HEK293 (cell line): ENCODE results near the gene NMNAT1.

Source experiments
- BCL11A ChIP-seq: fragments of 450-650 bp; formaldehyde crosslinking; IDR thresholded peaks from 2 replicates; pipeline ENCODE4 v1.5.1; 2016; ENCODE audit warnings: low read depth, missing biosample characterization, missing genetic modification characterization
- HOXC10 ChIP-seq: sonication (generic); formaldehyde crosslinking; IDR thresholded peaks from 2 replicates; pipeline ENCODE4 v1.8.1; 2023; ENCODE audit warnings: mild to moderate bottlenecking, missing genetic modification reagents
- KLF16 ChIP-seq: fragments of 450-650 bp; formaldehyde crosslinking; IDR thresholded peaks from 2 replicates; pipeline ENCODE4 v1.5.1; 2017; ENCODE audit warnings: missing biosample characterization, missing genetic modification characterization
- KLF17 ChIP-seq: fragments of 450-650 bp; formaldehyde crosslinking; IDR thresholded peaks from 2 replicates; pipeline ENCODE4 v1.5.1; 2016; ENCODE audit warnings: missing biosample characterization, missing genetic modification characterization
- PRDM4 ChIP-seq: fragments of 450-650 bp; formaldehyde crosslinking; IDR thresholded peaks from 2 replicates; pipeline ENCODE4 v1.5.1; 2017; ENCODE audit warnings: missing biosample characterization, missing genetic modification characterization
- REPIN1 ChIP-seq: fragments of 450-650 bp; formaldehyde crosslinking; IDR thresholded peaks from 2 replicates; pipeline ENCODE4 v1.5.1; 2017; ENCODE audit warnings: missing biosample characterization, missing genetic modification characterization, low read depth
- SCRT1 ChIP-seq: fragments of 450-650 bp; formaldehyde crosslinking; IDR thresholded peaks from 2 replicates; pipeline ENCODE4 v1.5.1; 2016; ENCODE audit warnings: missing biosample characterization, missing genetic modification characterization, borderline replicate concordance
- YY1 ChIP-seq: fragments of 450-650 bp; formaldehyde crosslinking; IDR thresholded peaks from 2 replicates; pipeline ENCODE4 v1.5.1; 2018; ENCODE audit warnings: missing biosample characterization, missing genetic modification characterization
- ZBTB17 ChIP-seq: fragments of 450-650 bp; formaldehyde crosslinking; IDR thresholded peaks from 2 replicates; pipeline ENCODE4 v1.5.1; 2016; ENCODE audit warnings: missing biosample characterization, missing genetic modification characterization
- ZBTB8A ChIP-seq: fragments of 450-650 bp; formaldehyde crosslinking; IDR thresholded peaks from 2 replicates; pipeline ENCODE4 v1.5.1; 2016; ENCODE audit warnings: missing biosample characterization, missing genetic modification characterization
- ZFP3 ChIP-seq: fragments of 450-650 bp; formaldehyde crosslinking; IDR thresholded peaks from 2 replicates; pipeline ENCODE4 v1.5.1; 2016; ENCODE audit warnings: low read depth, missing biosample characterization, missing genetic modification characterization
- ZIC2 ChIP-seq: fragments of 450-650 bp; formaldehyde crosslinking; IDR thresholded peaks from 2 replicates; pipeline ENCODE4 v1.5.1; 2016; ENCODE audit warnings: missing biosample characterization, missing genetic modification characterization
- ZNF138 ChIP-seq: fragments of 450-650 bp; formaldehyde crosslinking; IDR thresholded peaks from 2 replicates; pipeline ENCODE4 v1.5.1; 2016; ENCODE audit warnings: missing biosample characterization, missing genetic modification characterization, borderline replicate concordance
- ZNF175 ChIP-seq: fragments of 450-650 bp; formaldehyde crosslinking; IDR thresholded peaks from 2 replicates; pipeline ENCODE4 v1.5.1; 2016; ENCODE audit warnings: missing biosample characterization, missing genetic modification characterization
- ZNF202 ChIP-seq: fragments of 450-650 bp; formaldehyde crosslinking; IDR thresholded peaks from 2 replicates; pipeline ENCODE4 v1.5.1; 2016; ENCODE audit warnings: missing biosample characterization, missing genetic modification characterization, borderline replicate concordance
- ZNF274 ChIP-seq, 2 experiments: fragments of 200-500 bp in 1 of 2; fragments of 450-650 bp in 1 of 2; sonication (Bioruptor generic) in 1 of 2; formaldehyde crosslinking in 1 of 2; IDR thresholded peaks; 2 replicates each; pipeline versions ENCODE4 v1.5.1 to v1.6.1; 2014 to 2016; ENCODE audit warnings: borderline replicate concordance in 1 of 2, inconsistent platforms in 1 of 2, low read length in 1 of 2, missing biosample characterization in 1 of 2, missing genetic modification characterization in 1 of 2
- ZNF423 ChIP-seq: fragments of 450-650 bp; formaldehyde crosslinking; IDR thresholded peaks from 2 replicates; pipeline ENCODE4 v1.5.1; 2016; ENCODE audit warnings: missing biosample characterization, missing genetic modification characterization
- ZNF513 ChIP-seq: fragments of 450-650 bp; IDR thresholded peaks from 2 replicates; pipeline ENCODE4 v1.5.1; 2018; ENCODE audit warnings: missing biosample characterization, missing genetic modification characterization
- ZNF529 ChIP-seq: fragments of 450-650 bp; formaldehyde crosslinking; IDR thresholded peaks from 2 replicates; pipeline ENCODE4 v1.5.1; 2017; ENCODE audit warnings: missing genetic modification characterization, missing biosample characterization; ENCODE audit not compliant: insufficient replicate concordance
- ZNF560 ChIP-seq: fragments of 450-650 bp; formaldehyde crosslinking; IDR thresholded peaks from 2 replicates; pipeline ENCODE4 v1.5.1; 2017; ENCODE audit warnings: missing biosample characterization, missing genetic modification characterization, borderline replicate concordance
- ZNF596 ChIP-seq: fragments of 450-650 bp; IDR thresholded peaks from 2 replicates; pipeline ENCODE4 v1.5.0; 2018; ENCODE audit warnings: missing biosample characterization, mild to moderate bottlenecking, missing genetic modification characterization, moderate library complexity
- ZNF626 ChIP-seq: fragments of 450-650 bp; sonication (Bioruptor Pico); formaldehyde crosslinking; IDR thresholded peaks from 2 replicates; pipeline ENCODE4 v1.5.1; 2018; ENCODE audit warnings: missing biosample characterization, missing genetic modification characterization, inconsistent platforms
- ZNF701 ChIP-seq: fragments of 450-650 bp; formaldehyde crosslinking; IDR thresholded peaks from 2 replicates; pipeline ENCODE4 v1.5.1; 2016; ENCODE audit warnings: missing biosample characterization, missing genetic modification characterization
- ZNF707 ChIP-seq: fragments of 450-650 bp; formaldehyde crosslinking; IDR thresholded peaks from 2 replicates; pipeline ENCODE4 v1.5.1; 2016; ENCODE audit warnings: missing biosample characterization, missing genetic modification characterization
- ZNF837 ChIP-seq: fragments of 450-650 bp; formaldehyde crosslinking; IDR thresholded peaks from 2 replicates; pipeline ENCODE4 v1.5.1; 2016; ENCODE audit warnings: missing biosample characterization, missing genetic modification characterization
- ZSCAN18 ChIP-seq: fragments of 450-650 bp; formaldehyde crosslinking; IDR thresholded peaks from 2 replicates; pipeline ENCODE4 v1.5.1; 2016; ENCODE audit warnings: missing biosample characterization, missing genetic modification characterization
- ZSCAN23 ChIP-seq: fragments of 450-650 bp; formaldehyde crosslinking; IDR thresholded peaks from 2 replicates; pipeline ENCODE4 v1.5.1; 2016; ENCODE audit warnings: missing biosample characterization, missing genetic modification characterization

The NMNAT1 gene

GRCh38 chr1:9922342-9922741 lies 20.9 kb upstream of the NMNAT1 start (continued):
- TF ChIP-seq ZSCAN18 (tag by site-specific recombination) (no peak), PRDM4 (tag by site-specific recombination) (0 out of 2 replicates have a peak, but pooled peaks have one; percentile 52), ZNF513 (tag by site-specific recombination) (no peak), ZNF701 (tag by site-specific recombination) (no peak), ZFP3 (tag by site-specific recombination) (no peak), ZBTB8A (tag by site-specific recombination) (peak; percentile 39; the same call in 1 of the 2 replicates), ZNF274 (IDR thresholded peaks at IDR 0.05; ENCODE audit: low read length) (no peak), ZNF274 (tag by site-specific recombination; IDR thresholded peaks at IDR 0.05; ENCODE audit: borderline replicate concordance) (no peak), ZNF837 (tag by site-specific recombination) (no peak), ZNF175 (no peak), ZIC2 (peak; percentile 56), ZNF138 (no peak), HOXC10 (no peak), ZNF423 (peak; percentile 55), ZBTB17 (tag by site-specific recombination) (peak; percentile 29; the same call in 1 of the 2 replicates), ZNF560 (no peak), ZNF596 (tag by site-specific recombination) (0 out of 2 replicates have a peak, but pooled peaks have one; percentile 11), BCL11A (tag by site-specific recombination) (no peak), ZNF202 (no peak), YY1 (tag by site-specific recombination) (no peak), KLF17 (tag by site-specific recombination) (no peak), KLF16 (tag by site-specific recombination) (no peak), ZNF707 (no peak), ZNF529 (tag by site-specific recombination) (no peak), REPIN1 (tag by site-specific recombination) (no peak), SCRT1 (tag by site-specific recombination) (no peak), ZNF626 (tag by site-specific recombination) (no peak), ZSCAN23 (tag by site-specific recombination) (no peak)
